Measurements from ENCODE around the gene ABCA7. TPM values are rescaled to one million over a fixed set of nuclear protein-coding genes. Genes with fewer than 3 reads are reported as not detected.
A peak's percentile ranks its signal among the peaks of the same experiment; 100 is the strongest.

ABCA7 gene
- total RNA-seq, 3 donors from 2014 or later = 23.5 to 25.6 (median 25.6) TPM

GRCh38 chr19:1076951-1077350 lies 37.0 kb downstream of the ABCA7 start:
- intact Hi-C loops (cut with DNase I, micrococcal nuclease) = no loop called here
- ATAC-seq = peak; percentile 70
- H3K4me3 ChIP-seq = no peak overlapping the region

GRCh38 chr19:1079566-1080111 lies 39.7 kb downstream of the ABCA7 start:
- peak; percentile 38 to 83 (median 69) for DNase-seq
- Histone ChIP-seq H3K9me3 (no peaks in the 10 kb centered on the region), H3K4me1 (ENCODE audit: low read depth) (peaks cover 43% of the 10 kb centered on the region), H3K4me3 (no peak overlapping the region), H3K36me3 (ENCODE audit: low read depth) (no peaks in the 10 kb centered on the region)
- no peak for TF ChIP-seq CTCF (IDR thresholded peaks at IDR 0.05)
- intact Hi-C loops (cut with DNase I, micrococcal nuclease) = no loop called here
- ATAC-seq = no peak

More at GRCh38 chr19:1076951-1077350, 37.0 kb downstream of the ABCA7 start:
- Histone ChIP-seq H3K36me3 (ENCODE audit: low read depth) (no peaks in the 10 kb centered on the region), H3K4me1 (ENCODE audit: low read depth) (peaks cover 36% of the 10 kb centered on the region), H3K9me3 (no peaks in the 10 kb centered on the region)
- no peak for TF ChIP-seq CTCF (IDR thresholded peaks at IDR 0.05)
- DNase-seq = peak; percentile 85 to 95 (median 86)

GRCh38 chr19:1080360-1081161 lies 40.7 kb downstream of the ABCA7 start:
- H3K36me3 ChIP-seq (ENCODE audit: low read depth) = no peaks in the 10 kb centered on the region
- TF ChIP-seq CTCF (IDR thresholded peaks at IDR 0.05) = no peak
- H3K4me1 ChIP-seq (ENCODE audit: low read depth) = peaks cover 36% of the 10 kb centered on the region
- ATAC-seq (no peak), DNase-seq (peak in 2 of 3 donors; percentile 53 to 64)
- no peak overlapping the region for H3K4me3 ChIP-seq
- H3K9me3 ChIP-seq = no peaks in the 10 kb centered on the region
- intact Hi-C loops (cut with DNase I, micrococcal nuclease) = no loop called here

GRCh38 chr19:1081301-1082164 lies 41.6 kb downstream of the ABCA7 start:
- TF ChIP-seq CTCF (IDR thresholded peaks at IDR 0.05) = no peak
- peak; percentile 0 for ATAC-seq

GRCh38 chr19:1082165-1082927 lies 42.4 kb downstream of the ABCA7 start:
- Histone ChIP-seq H3K36me3 (ENCODE audit: low read depth) (no peaks in the 10 kb centered on the region), H3K4me1 (ENCODE audit: low read depth) (peaks cover 29% of the 10 kb centered on the region), H3K4me3 (peak overlapping the region; percentile 9), H3K9me3 (no peaks in the 10 kb centered on the region)
- ATAC-seq = peak; percentile 86
- no peak for TF ChIP-seq CTCF (IDR thresholded peaks at IDR 0.05)
- intact Hi-C loops (cut with DNase I, micrococcal nuclease) = no loop called here
- DNase-seq = peak; percentile 96 to 97 (median 97)

More at GRCh38 chr19:1081301-1082164, 41.6 kb downstream of the ABCA7 start:
- no peaks in the 10 kb centered on the region for H3K36me3 ChIP-seq (ENCODE audit: low read depth)
- H3K4me3 ChIP-seq = no peak overlapping the region
- H3K9me3 ChIP-seq = no peaks in the 10 kb centered on the region
- peaks cover 31% of the 10 kb centered on the region for H3K4me1 ChIP-seq (ENCODE audit: low read depth)
- no peak for DNase-seq
- intact Hi-C loops (cut with DNase I, micrococcal nuclease) = no loop called here

All from mucosa of descending colon (tissue), 3 donors.